Nephron (organoid): ENCODE measurements around the gene SHISAL2A.

Source experiments
- H3K27ac Mint-ChIP-seq, 3 experiments: 2 replicates each; pipeline ENCODE4 v1.8.0; 2020; ENCODE audit warnings: mixed read lengths in 3 of 3, mild to moderate bottlenecking in 2 of 3, moderate library complexity in 1 of 3
- H3K27me3 Mint-ChIP-seq: 2 replicates; pipeline ENCODE4 v1.8.0; 2021; ENCODE audit warnings: low read depth, mild to moderate bottlenecking, moderate library complexity, mixed read lengths
- H3K36me3 Mint-ChIP-seq: 2 replicates; pipeline ENCODE4 v1.8.0; 2020; ENCODE audit warnings: low read depth, mixed read lengths
- H3K4me1 Mint-ChIP-seq: 2 replicates; pipeline ENCODE4 v1.8.0; 2020; ENCODE audit warnings: mixed read lengths
- H3K4me3 Mint-ChIP-seq, 3 experiments: 2 replicates each; pipeline ENCODE4 v1.8.0; 2020; ENCODE audit warnings: mild to moderate bottlenecking in 3 of 3, mixed read lengths in 3 of 3, moderate library complexity in 2 of 3
- H3K9me3 Mint-ChIP-seq: 2 replicates; pipeline ENCODE4 v1.8.0; 2020; ENCODE audit warnings: mixed read lengths
- TF ChIP-seq, protein P1 (sequence below), 3 experiments: fragments of 200-600 bp; sonication (generic); IDR thresholded peaks; one replicate each; pipeline ENCODE4 v1.5.0; 2021; ENCODE audit warnings: antibody characterized with exemption in 3 of 3; ENCODE audit not compliant: unreplicated experiment in 3 of 3

Gene SHISAL2A

DNA sequence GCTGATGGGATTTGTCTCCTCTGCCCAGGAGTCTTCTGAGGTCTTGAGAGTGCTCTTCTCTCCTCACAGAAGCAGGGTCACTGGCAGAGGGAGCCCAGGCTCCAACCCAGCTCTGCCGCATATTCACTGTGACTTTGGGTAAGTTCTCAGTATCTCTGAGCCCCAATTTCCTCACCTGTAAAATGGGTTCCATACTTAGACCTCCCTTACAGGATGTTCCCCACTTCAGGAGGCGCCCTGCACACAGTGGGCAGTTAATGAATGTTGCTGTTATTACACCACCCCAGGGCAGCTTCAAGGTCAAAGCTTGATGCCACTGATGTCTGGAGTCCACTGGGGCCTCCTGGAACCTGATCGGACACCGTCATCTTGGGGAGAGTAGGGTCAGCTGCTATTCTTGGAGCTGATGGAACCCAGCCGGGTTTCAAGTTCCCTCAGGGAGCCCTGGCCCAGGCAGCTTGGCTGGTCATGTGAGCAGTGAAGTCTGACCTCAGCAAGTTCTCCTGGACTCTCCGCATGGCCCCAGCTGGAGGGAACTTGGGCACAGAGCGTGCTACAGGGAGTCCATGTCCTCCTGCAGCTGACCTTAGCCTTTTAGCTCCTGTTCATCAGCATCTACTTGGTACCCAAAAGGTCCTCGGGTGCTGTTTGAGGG lies 43.4 kb downstream of the SHISAL2A start:
- no peaks in the 10 kb centered on the region for H3K36me3 Mint-ChIP-seq
- H3K27me3 Mint-ChIP-seq = peaks cover 4% of the 10 kb centered on the region
- no peak overlapping the region for H3K27ac Mint-ChIP-seq
- no peaks in the 10 kb centered on the region for H3K9me3 Mint-ChIP-seq
- H3K4me3 Mint-ChIP-seq = no peak overlapping the region
- TF ChIP-seq, protein P1, sequence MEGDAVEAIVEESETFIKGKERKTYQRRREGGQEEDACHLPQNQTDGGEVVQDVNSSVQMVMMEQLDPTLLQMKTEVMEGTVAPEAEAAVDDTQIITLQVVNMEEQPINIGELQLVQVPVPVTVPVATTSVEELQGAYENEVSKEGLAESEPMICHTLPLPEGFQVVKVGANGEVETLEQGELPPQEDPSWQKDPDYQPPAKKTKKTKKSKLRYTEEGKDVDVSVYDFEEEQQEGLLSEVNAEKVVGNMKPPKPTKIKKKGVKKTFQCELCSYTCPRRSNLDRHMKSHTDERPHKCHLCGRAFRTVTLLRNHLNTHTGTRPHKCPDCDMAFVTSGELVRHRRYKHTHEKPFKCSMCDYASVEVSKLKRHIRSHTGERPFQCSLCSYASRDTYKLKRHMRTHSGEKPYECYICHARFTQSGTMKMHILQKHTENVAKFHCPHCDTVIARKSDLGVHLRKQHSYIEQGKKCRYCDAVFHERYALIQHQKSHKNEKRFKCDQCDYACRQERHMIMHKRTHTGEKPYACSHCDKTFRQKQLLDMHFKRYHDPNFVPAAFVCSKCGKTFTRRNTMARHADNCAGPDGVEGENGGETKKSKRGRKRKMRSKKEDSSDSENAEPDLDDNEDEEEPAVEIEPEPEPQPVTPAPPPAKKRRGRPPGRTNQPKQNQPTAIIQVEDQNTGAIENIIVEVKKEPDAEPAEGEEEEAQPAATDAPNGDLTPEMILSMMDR (IDR thresholded peaks at IDR 0.05; ENCODE audit: unreplicated experiment in 3 of 3) = no peak
- peaks cover 35% of the 10 kb centered on the region for H3K4me1 Mint-ChIP-seq

DNA sequence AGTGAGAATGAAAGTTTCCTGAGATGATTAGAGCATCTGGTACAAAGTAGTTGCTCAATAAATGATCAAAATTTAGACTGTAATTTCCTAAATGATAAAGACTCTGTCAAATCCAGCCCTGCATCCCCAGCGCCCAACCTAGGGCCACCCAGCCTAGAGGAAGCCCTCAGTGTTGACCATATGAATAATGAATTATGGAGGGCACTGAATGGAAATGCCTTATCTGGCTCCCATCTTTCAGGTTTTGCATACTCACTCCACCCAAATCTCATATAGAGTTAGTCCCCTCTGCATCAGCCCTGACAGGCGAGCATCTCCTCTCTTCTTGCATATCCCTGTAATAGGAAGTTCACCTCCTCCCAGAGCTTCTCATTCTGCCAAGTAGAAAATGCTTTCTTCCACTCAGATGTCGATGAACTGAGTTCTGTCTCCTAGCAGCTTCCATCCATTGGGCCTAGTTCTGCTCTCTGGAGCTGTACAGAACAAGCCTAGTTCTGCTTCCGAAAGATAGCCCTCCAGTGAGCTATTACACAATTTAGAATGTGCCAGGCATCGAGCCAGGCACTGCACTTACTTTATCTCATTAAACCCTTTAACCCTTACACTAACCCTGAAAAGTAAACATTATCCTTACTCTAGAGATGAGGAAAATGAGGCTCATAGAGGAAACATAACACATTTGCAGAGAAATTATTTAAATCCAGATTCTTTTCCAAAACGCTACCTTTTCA lies 44.3 kb downstream of the SHISAL2A start:
- TF ChIP-seq, protein P1 (IDR thresholded peaks at IDR 0.05; ENCODE audit: unreplicated experiment in 3 of 3) = no peak
- H3K9me3 Mint-ChIP-seq = no peaks in the 10 kb centered on the region
- no peak overlapping the region for H3K4me3 Mint-ChIP-seq
- no peaks in the 10 kb centered on the region for H3K36me3 Mint-ChIP-seq
- H3K4me1 Mint-ChIP-seq = peaks cover 35% of the 10 kb centered on the region
- peaks cover 4% of the 10 kb centered on the region for H3K27me3 Mint-ChIP-seq
- H3K27ac Mint-ChIP-seq = peak overlapping the region; percentile 24 to 43 (median 27)

DNA sequence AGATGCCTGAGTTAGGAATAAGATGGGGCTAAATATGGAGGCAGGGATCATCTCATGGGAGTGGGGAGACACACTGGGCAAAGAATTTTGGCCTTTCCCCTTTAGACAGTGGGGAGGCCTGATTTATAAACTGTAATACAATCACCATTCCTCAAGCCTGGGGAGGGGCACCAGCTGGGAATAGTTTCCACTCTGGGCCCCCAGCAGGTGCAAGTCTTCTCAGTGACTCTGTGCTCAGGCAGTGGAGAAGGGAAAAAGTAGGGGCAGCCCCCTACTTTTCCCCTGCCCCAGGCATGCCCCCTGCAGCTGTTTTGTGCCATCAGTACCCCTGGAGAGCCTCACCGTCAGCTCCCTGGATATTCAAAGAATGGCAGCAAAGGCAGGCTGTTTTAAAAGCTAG lies 46.1 kb downstream of the SHISAL2A start:
- TF ChIP-seq, protein P1 (IDR thresholded peaks at IDR 0.05; ENCODE audit: unreplicated experiment in 3 of 3) = no peak
- Mint-ChIP-seq H3K27me3 (peaks cover 4% of the 10 kb centered on the region), H3K9me3 (no peaks in the 10 kb centered on the region), H3K4me3 (no peak overlapping the region), H3K27ac (peak overlapping the region; percentile 29 to 69 (median 40)), H3K4me1 (peaks cover 35% of the 10 kb centered on the region), H3K36me3 (no peaks in the 10 kb centered on the region)

DNA sequence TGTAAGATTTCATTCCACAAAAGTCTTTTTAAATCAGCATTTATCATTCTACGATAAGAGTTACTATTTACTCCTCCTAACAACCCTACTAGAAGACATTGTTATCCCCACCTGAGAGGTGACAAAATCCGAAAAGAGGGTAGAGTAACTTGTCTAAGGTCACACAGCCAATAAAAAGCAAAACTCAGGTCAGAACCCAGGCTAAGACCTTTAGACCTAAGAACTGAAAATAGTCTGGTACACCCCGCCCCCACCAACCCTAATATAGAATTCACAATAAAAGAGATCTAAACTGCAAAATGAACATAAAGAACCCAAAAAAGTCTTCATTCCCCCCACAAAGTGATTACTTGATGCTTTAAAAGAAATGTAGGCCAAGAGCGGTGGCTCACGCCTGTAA lies 46.5 kb downstream of the SHISAL2A start:
- TF ChIP-seq, protein P1 (IDR thresholded peaks at IDR 0.05; ENCODE audit: unreplicated experiment in 3 of 3) = no peak
- Mint-ChIP-seq H3K27ac (peak overlapping the region; percentile 29 to 69 (median 40)), H3K4me3 (no peak overlapping the region), H3K4me1 (peaks cover 35% of the 10 kb centered on the region), H3K36me3 (no peaks in the 10 kb centered on the region), H3K27me3 (peaks cover 4% of the 10 kb centered on the region), H3K9me3 (no peaks in the 10 kb centered on the region)

DNA sequence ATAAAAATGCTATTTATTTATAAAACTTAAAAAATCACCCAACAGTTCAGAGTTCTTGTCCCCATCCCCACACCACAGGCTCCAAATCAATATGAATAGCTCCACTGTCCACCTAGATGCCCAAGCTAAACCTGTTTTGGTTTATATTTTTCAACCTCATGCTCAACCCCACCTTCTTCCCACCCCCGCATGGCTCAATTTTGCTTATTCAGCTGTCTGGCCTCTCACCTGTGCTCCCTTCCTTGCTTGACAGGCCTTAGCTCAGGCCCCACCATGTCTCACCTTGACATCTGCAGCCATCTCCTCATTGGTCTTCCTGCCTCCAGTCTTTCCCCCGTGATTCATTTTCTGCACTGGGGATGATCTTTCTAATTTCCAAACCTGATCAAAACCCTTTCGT lies 47.4 kb downstream of the SHISAL2A start:
- Mint-ChIP-seq H3K4me3 (no peak overlapping the region), H3K27me3 (peaks cover 4% of the 10 kb centered on the region), H3K9me3 (no peaks in the 10 kb centered on the region), H3K36me3 (peaks cover 2% of the 10 kb centered on the region), H3K27ac (no peak overlapping the region), H3K4me1 (peaks cover 28% of the 10 kb centered on the region)
- TF ChIP-seq, protein P1 (IDR thresholded peaks at IDR 0.05; ENCODE audit: unreplicated experiment in 3 of 3) = no peak
